Measurements from ENCODE around the gene LIN37.
"Not testable (repeated sequence)": the region's sequence is repeated elsewhere in the genome, so short reads cannot be mapped to it uniquely, and the experiment has no call there.

Gene LIN37

GRCh38 chr19:35719402-35720162 is 28.8 kb upstream of the LIN37 start:
- no peak for DNase-seq (ENCODE audit: low spot score)

GRCh38 chr19:35720163-35720524 is 28.2 kb upstream of the LIN37 start:
- DNase-seq (ENCODE audit: low spot score), result no peak

GRCh38 chr19:35720648-35721047 is 27.7 kb upstream of the LIN37 start:
- DNase-seq (ENCODE audit: low spot score), result no peak

- no peak for DNase-seq (ENCODE audit: low spot score)
These were observed 27.0 kb upstream of the LIN37 start for GRCh38 chr19:35721374-35721773.

GRCh38 chr19:35722461-35722860 is 25.9 kb upstream of the LIN37 start:
- no peak for DNase-seq (ENCODE audit: low spot score)

- no peak for DNase-seq (ENCODE audit: low spot score)
These were observed 25.5 kb upstream of the LIN37 start for GRCh38 chr19:35722897-35723296.

GRCh38 chr19:35723671-35724070 is 24.7 kb upstream of the LIN37 start:
- no peak for DNase-seq (ENCODE audit: low spot score)

GRCh38 chr19:35724132-35724531 is 24.2 kb upstream of the LIN37 start:
- not testable (repeated sequence) for DNase-seq (ENCODE audit: low spot score)

- DNase-seq (ENCODE audit: low spot score), result no peak
These were observed 23.8 kb upstream of the LIN37 start for GRCh38 chr19:35724560-35724959.

GRCh38 chr19:35725216-35725861 is 23.0 kb upstream of the LIN37 start:
- DNase-seq (ENCODE audit: low spot score), result no peak

- DNase-seq (ENCODE audit: low spot score), result no peak
These were observed 21.1 kb upstream of the LIN37 start for GRCh38 chr19:35727053-35727955.

- no peak for DNase-seq (ENCODE audit: low spot score)
These were observed 20.2 kb upstream of the LIN37 start for GRCh38 chr19:35727956-35728706.

- DNase-seq (ENCODE audit: low spot score), result no peak
These were observed 19.4 kb upstream of the LIN37 start for GRCh38 chr19:35729021-35729420.

- no peak for DNase-seq (ENCODE audit: low spot score)
These were observed 18.6 kb upstream of the LIN37 start for GRCh38 chr19:35729763-35730162.

GRCh38 chr19:35730326-35730725 is 18.1 kb upstream of the LIN37 start:
- DNase-seq (ENCODE audit: low spot score), result no peak

GRCh38 chr19:35731353-35731752 is 17.0 kb upstream of the LIN37 start:
- no peak for DNase-seq (ENCODE audit: low spot score)

GRCh38 chr19:35731779-35732405 is 16.5 kb upstream of the LIN37 start:
- no peak for DNase-seq (ENCODE audit: low spot score)

- no peak for DNase-seq (ENCODE audit: low spot score)
These were observed 15.7 kb upstream of the LIN37 start for GRCh38 chr19:35732540-35733179.

- no peak for DNase-seq (ENCODE audit: low spot score)
These were observed 14.9 kb upstream of the LIN37 start for GRCh38 chr19:35733180-35734125.

GRCh38 chr19:35734273-35734672 is 14.1 kb upstream of the LIN37 start:
- no peak for DNase-seq (ENCODE audit: low spot score)

Measured in LoVo (cell line).